Testis (tissue), 3 donors: ENCODE results near the gene SPP1. TPM values are rescaled to one million over a fixed set of nuclear protein-coding genes. Genes with fewer than 3 reads are reported as not detected.

ENCODE experiments used
- DNase-seq: peaks from one replicate; pipeline ENCODE4 v3.0.0-alpha.2; 2019
- H3K27ac ChIP-seq, 2 donors: fragments of 200-600 bp; sonication (generic); one replicate each; pipeline ENCODE4 v1.5.1; 2019
- H3K27me3 ChIP-seq: fragments of 200-600 bp; sonication (generic); one replicate; pipeline ENCODE4 v1.5.1; 2019
- H3K36me3 ChIP-seq: fragments of 200-600 bp; sonication (generic); one replicate; pipeline ENCODE4 v1.5.1; 2017; ENCODE audit warnings: low read depth; ENCODE audit errors: missing control alignments
- H3K4me1 ChIP-seq: fragments of 200-600 bp; sonication (generic); one replicate; pipeline ENCODE4 v1.5.1; 2019
- H3K4me3 ChIP-seq, 2 donors: fragments of 200-600 bp; sonication (generic); one replicate each; pipeline ENCODE4 v1.5.1; 2017 to 2019
- H3K9me3 ChIP-seq: fragments of 200-600 bp; sonication (generic); one replicate; pipeline ENCODE4 v1.5.1; 2017
- POLR2A ChIP-seq: fragments of 450-650 bp; IDR thresholded peaks from one replicate; pipeline ENCODE4 v1.6.1; 2017; ENCODE audit warnings: antibody characterized with exemption, mild to moderate bottlenecking, moderate library complexity
- WGBS, 2 donors: methylation state at CpG; one replicate each; pipeline ENCODE4 v1.1.5; 2018; 5-methylcytosine and 5-hydroxymethylcytosine counted together
- intact Hi-C: fragments of 100-400 bp; cut with DNase I; formaldehyde crosslinking; loops from one replicate; pipeline ENCODE4 v1.15.1; 2023; ENCODE audit warnings: low total_unique reads
- polyA plus RNA-seq: library from polyadenylated mRNA; stranded (reverse); fragments of 350-450 nt; fragmentation: Illumina TruSeq; extraction: RNeasy Lipid Tissue Mini Kit (QIAGEN cat#74804); gene quantifications from one replicate; pipeline ENCODE4 v1.2.3, GENCODE V29; 2014; ENCODE audit warnings: low read depth, low replicate concordance; ENCODE audit not compliant: insufficient read depth
- total RNA-seq, 2 donors: library from RNA; depleted of rRNA; stranded (reverse); fragments of >200 nt; gene quantifications; one replicate each; pipeline ENCODE4 v1.2.3, GENCODE V29; 2016
- TF ChIP-seq, protein P1 (sequence below), 3 experiments: fragments of 450-650 bp in 2 of 3; fragments of 200-600 bp in 1 of 3; sonication (generic) in 1 of 3; IDR thresholded peaks; one replicate each; pipeline ENCODE4 v1.5.1; 2016 to 2019; ENCODE audit warnings: antibody characterized with exemption in 3 of 3, mild to moderate bottlenecking in 2 of 3, moderate library complexity in 1 of 3

The SPP1 gene
- total and polyA plus RNA-seq, 3 donors from 2014 or later: 5.0 to 71.7 (median 30.2) TPM

DNA sequence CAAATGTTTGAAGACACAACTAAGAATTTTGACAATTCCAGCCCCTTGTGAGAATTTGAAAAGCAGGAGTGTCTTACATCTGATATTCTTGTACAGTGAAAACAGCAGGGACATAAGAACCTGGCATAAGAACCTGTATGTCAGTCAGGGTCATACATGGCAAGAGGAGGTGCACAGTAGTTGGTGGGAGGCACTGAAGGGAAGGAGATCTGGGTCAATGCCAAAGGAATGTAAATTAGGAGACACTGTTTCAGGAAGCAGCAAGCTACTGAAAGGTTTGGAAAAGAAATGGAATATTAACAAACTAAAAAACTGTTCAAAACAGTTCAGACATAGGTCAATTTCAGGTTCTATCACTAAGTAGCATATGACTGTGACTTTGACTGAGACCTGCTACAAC, 25.0 kb upstream of the SPP1 start:
- no peaks in the 10 kb centered on the region for H3K9me3 ChIP-seq
- peaks cover 10% of the 10 kb centered on the region for H3K4me1 ChIP-seq
- no peak for DNase-seq
- H3K36me3 ChIP-seq: no peaks in the 10 kb centered on the region
- H3K27me3 ChIP-seq: no peaks in the 10 kb centered on the region
- intact Hi-C loops: no loop called here
- TF ChIP-seq, protein P1, sequence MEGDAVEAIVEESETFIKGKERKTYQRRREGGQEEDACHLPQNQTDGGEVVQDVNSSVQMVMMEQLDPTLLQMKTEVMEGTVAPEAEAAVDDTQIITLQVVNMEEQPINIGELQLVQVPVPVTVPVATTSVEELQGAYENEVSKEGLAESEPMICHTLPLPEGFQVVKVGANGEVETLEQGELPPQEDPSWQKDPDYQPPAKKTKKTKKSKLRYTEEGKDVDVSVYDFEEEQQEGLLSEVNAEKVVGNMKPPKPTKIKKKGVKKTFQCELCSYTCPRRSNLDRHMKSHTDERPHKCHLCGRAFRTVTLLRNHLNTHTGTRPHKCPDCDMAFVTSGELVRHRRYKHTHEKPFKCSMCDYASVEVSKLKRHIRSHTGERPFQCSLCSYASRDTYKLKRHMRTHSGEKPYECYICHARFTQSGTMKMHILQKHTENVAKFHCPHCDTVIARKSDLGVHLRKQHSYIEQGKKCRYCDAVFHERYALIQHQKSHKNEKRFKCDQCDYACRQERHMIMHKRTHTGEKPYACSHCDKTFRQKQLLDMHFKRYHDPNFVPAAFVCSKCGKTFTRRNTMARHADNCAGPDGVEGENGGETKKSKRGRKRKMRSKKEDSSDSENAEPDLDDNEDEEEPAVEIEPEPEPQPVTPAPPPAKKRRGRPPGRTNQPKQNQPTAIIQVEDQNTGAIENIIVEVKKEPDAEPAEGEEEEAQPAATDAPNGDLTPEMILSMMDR (IDR thresholded peaks at IDR 0.05): no peak
- no peak for TF ChIP-seq POLR2A
- no peak overlapping the region for H3K27ac ChIP-seq
- no peak overlapping the region for H3K4me3 ChIP-seq

DNA sequence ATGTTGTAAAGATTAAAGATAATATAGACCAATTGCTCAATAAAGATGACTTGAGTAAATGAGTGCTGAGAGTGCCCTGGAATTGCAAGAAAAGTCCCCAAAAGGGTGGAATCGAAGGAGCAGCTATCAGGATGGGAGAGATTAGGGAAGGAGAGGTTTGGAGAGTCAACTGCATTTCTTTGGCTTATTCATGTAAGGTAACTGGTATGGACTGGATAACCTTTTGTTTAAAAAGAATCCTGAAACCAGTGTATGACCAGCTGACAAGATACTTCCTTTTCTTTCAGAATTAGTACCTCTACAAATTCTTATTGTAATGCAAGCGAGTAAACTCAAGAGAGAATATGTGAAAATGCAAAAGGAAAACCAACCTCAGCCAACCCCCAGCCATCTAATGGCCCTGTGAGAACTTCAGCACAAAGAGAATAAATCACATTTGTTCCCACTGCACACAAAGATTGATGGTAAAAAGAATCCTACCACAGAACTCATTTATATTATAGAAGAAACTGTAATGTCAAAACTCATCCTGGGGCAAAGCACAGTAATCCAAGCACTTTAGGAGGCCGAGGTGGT, 24.5 kb upstream of the SPP1 start:
- H3K27ac ChIP-seq: no peak overlapping the region
- no peaks in the 10 kb centered on the region for H3K9me3 ChIP-seq
- intact Hi-C loops: no loop called here
- no peaks in the 10 kb centered on the region for H3K36me3 ChIP-seq
- no peaks in the 10 kb centered on the region for H3K27me3 ChIP-seq
- H3K4me1 ChIP-seq: peaks cover 10% of the 10 kb centered on the region
- no peak overlapping the region for H3K4me3 ChIP-seq
- WGBS, 2 donors: 77 to 85% methylated on average over 3 of the region's 3 CpGs
- no peak for DNase-seq
- no peak for TF ChIP-seq POLR2A
- TF ChIP-seq, protein P1 (IDR thresholded peaks at IDR 0.05): no peak

DNA sequence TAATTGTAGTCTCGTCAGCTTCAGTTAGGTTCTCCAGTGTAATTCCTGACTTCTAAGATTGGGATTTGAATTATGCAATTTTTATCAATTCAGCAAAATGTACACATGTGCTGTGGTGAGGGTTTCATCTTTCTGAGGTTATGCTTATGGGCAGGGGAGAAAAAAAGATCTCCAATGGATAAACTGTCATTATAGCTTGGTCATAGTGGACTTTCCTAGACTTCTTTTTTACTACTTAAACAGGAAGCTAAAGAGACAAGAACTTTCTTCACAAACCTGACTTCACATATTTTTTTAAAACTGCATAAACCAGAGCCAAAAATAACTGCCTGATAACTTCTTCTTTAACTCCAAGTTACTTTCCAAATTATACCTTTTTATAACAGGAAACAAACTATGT, 21.7 kb upstream of the SPP1 start:
- WGBS, 2 donors: 82 to 94% methylated on average over 1 of the region's 1 CpG
- H3K4me3 ChIP-seq: no peak overlapping the region
- H3K36me3 ChIP-seq: no peaks in the 10 kb centered on the region
- TF ChIP-seq, protein P1 (IDR thresholded peaks at IDR 0.05): no peak
- no peak for TF ChIP-seq POLR2A
- H3K27ac ChIP-seq: no peak overlapping the region
- intact Hi-C loops: no loop called here
- peaks cover 14% of the 10 kb centered on the region for H3K4me1 ChIP-seq
- DNase-seq: no peak
- no peaks in the 10 kb centered on the region for H3K27me3 ChIP-seq
- no peaks in the 10 kb centered on the region for H3K9me3 ChIP-seq

DNA sequence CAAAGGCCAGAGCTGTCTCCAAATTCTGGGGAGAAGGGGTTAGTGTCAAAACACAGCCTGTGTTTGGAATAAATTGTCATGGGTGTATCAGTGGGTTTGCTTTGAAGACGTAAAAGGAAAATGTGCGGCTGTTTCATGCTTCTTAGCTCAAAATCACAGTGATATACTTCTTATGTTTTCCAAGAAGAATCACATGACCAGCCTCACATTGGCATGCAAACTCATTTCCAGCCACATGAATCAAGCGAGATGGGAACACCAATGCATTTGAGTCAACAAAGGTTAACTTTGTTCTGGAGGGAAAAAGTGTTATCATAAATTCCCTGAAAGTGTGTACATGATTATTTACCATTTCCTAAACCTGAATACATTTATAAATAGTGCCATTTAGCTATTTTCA, 19.0 kb upstream of the SPP1 start:
- DNase-seq: no peak
- 89 to 91% methylated on average over 3 of the region's 3 CpGs for WGBS, 2 donors
- intact Hi-C loops: no loop called here
- no peaks in the 10 kb centered on the region for H3K27me3 ChIP-seq
- no peak overlapping the region for H3K27ac ChIP-seq
- TF ChIP-seq, protein P1 (IDR thresholded peaks at IDR 0.05): no peak
- no peak for TF ChIP-seq POLR2A
- no peaks in the 10 kb centered on the region for H3K9me3 ChIP-seq
- no peaks in the 10 kb centered on the region for H3K36me3 ChIP-seq
- no peak overlapping the region for H3K4me3 ChIP-seq
- H3K4me1 ChIP-seq: peaks cover 4% of the 10 kb centered on the region

DNA sequence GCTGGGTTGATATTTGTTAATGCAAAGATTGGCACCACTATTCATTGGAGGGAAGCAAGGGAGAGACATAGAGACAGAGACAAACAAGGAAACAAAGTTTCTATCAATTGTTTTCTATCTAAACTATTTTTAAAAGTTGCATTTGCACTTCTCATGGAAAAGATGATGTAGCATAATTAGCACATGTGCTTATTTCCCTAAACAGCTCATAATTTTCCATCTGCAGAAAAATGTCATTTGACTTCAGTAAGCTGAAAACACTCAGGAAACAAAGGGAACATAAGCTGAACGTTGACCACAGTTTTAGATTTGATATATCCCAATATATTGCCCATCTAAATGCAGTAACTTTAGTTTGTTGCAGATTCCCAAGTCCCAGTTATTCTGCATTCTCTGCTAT, 18.5 kb upstream of the SPP1 start:
- Histone ChIP-seq H3K36me3 (no peaks in the 10 kb centered on the region), H3K9me3 (no peaks in the 10 kb centered on the region), H3K27ac (no peak overlapping the region), H3K4me1 (peaks cover 4% of the 10 kb centered on the region), H3K4me3 (no peak overlapping the region), H3K27me3 (no peaks in the 10 kb centered on the region)
- DNase-seq: no peak
- TF ChIP-seq, protein P1 (IDR thresholded peaks at IDR 0.05): no peak
- TF ChIP-seq POLR2A: no peak
- intact Hi-C loops: no loop called here
- WGBS, 2 donors: 43 to 69% methylated on average over 1 of the region's 1 CpG
